B cell (primary cell): ENCODE data around the gene DPEP2NB. TPM values are rescaled to one million over a fixed set of nuclear protein-coding genes. Genes with fewer than 3 reads are reported as not detected.

ENCODE experiments used
- ATAC-seq: fragments of 200-7000 bp; cut with Tn5 transposase; one replicate; pipeline ENCODE4 v1.10.0; 2021; ENCODE audit warnings: low read depth, mild to moderate bottlenecking, moderate number of reproducible peaks, moderate library complexity
- CTCF ChIA-PET: fragments of 350-600 bp; sonication (Branson Sonifier 250); formaldehyde crosslinking; loops from one replicate; lab custom pipeline; 2021; ENCODE audit warnings: antibody characterized with exemption, inconsistent platforms; lab: Charles Lee
- POLR2A ChIA-PET: fragments of 350-600 bp; sonication (Branson Sonifier 250); formaldehyde crosslinking; loops from one replicate; lab custom pipeline; 2021; ENCODE audit warnings: antibody characterized with exemption; lab: Charles Lee
- DNase-seq: peaks from one replicate; pipeline ENCODE4 v3.0.0; 2013
- H2AFZ ChIP-seq: 2 replicates; pipeline ENCODE4 v1.6.1; 2012; ENCODE audit warnings: mild to moderate bottlenecking, low read depth, low read length; ENCODE audit not compliant: insufficient read depth, poor library complexity, severe bottlenecking
- H3K27ac ChIP-seq, 2 donors: 1 replicate in 1 of 2; 2 replicates in 1 of 2; pipeline ENCODE4 v1.5.1; 2012 to 2013; ENCODE audit warnings: low read length in 2 of 2, mild to moderate bottlenecking in 2 of 2, moderate library complexity in 1 of 2
- H3K27me3 ChIP-seq, 4 experiments: fragments of 200-600 bp in 1 of 4; sonication (generic) in 1 of 4; replicated peaks in 1 of 4; 1 replicate in 2 of 4; 2 replicates in 2 of 4; pipeline versions ENCODE4 v1.6.1 to v1.7.0; 2013 to 2016; ENCODE audit warnings: low read length in 3 of 4, mild to moderate bottlenecking in 2 of 4, mixed read lengths in 1 of 4, moderate library complexity in 1 of 4; ENCODE audit not compliant: insufficient read depth in 4 of 4, control insufficient read depth in 3 of 4; ENCODE audit errors: control extremely low read depth in 1 of 4
- H3K36me3 ChIP-seq, 2 experiments: replicated peaks in 1 of 2; 1 replicate in 1 of 2; 2 replicates in 1 of 2; pipeline versions ENCODE4 v1.6.1 to v1.7.1; 2013; ENCODE audit warnings: low read length in 1 of 2; ENCODE audit not compliant: insufficient read depth in 2 of 2, control insufficient read depth in 1 of 2; ENCODE audit errors: control extremely low read depth in 1 of 2, extremely low read depth in 1 of 2
- H3K4me1 ChIP-seq, 2 donors: fragments of 200-600 bp in 1 of 2; sonication (generic) in 1 of 2; 1 replicate in 1 of 2; 2 replicates in 1 of 2; pipeline versions ENCODE4 v1.5.1 to v1.6.1; 2013 to 2017; ENCODE audit warnings: low read length in 2 of 2; ENCODE audit not compliant: control insufficient read depth in 2 of 2, insufficient read depth in 2 of 2
- H3K4me2 ChIP-seq: replicated peaks from 2 replicates; pipeline ENCODE3; 2012; ENCODE audit warnings: mild to moderate bottlenecking, low read depth, low read length; ENCODE audit not compliant: poor library complexity, severe bottlenecking
- H3K4me3 ChIP-seq, 5 experiments: fragments of 200-600 bp in 1 of 5; sonication (generic) in 1 of 5; 1 replicate in 3 of 5; 2 replicates in 2 of 5; pipeline versions ENCODE4 v1.5.1 to v1.7.0; 2011 to 2016; ENCODE audit warnings: low read length in 4 of 5, mild to moderate bottlenecking in 4 of 5, low read depth in 2 of 5, control low read depth in 1 of 5, moderate library complexity in 1 of 5; ENCODE audit not compliant: insufficient read depth in 1 of 5; ENCODE audit errors: control extremely low read depth in 1 of 5, extremely low read depth in 1 of 5
- H3K79me2 ChIP-seq: fragments of 200-600 bp; sonication (generic); one replicate; pipeline ENCODE4 v1.6.0; 2016; ENCODE audit warnings: low read length; ENCODE audit not compliant: control insufficient read depth, insufficient read depth
- H3K9ac ChIP-seq: fragments of 200-600 bp; sonication (generic); 2 replicates; pipeline ENCODE4 v1.6.1; 2017; ENCODE audit warnings: mild to moderate bottlenecking, low read length, moderate library complexity
- H3K9me3 ChIP-seq, 3 donors: one replicate each; pipeline versions ENCODE4 v1.6.1 to v1.7.1; 2013; ENCODE audit warnings: low read length in 2 of 3; ENCODE audit not compliant: control insufficient read depth in 2 of 3, insufficient read depth in 1 of 3; ENCODE audit errors: control extremely low read depth in 1 of 3
- H4K20me1 ChIP-seq: 2 replicates; pipeline ENCODE4 v1.6.0; 2012; ENCODE audit warnings: mild to moderate bottlenecking, low read length; ENCODE audit not compliant: insufficient read depth, control insufficient read depth, poor library complexity, severe bottlenecking
- H3K27ac Mint-ChIP-seq: one replicate; pipeline ENCODE4 v1.8.0; 2021; ENCODE audit warnings: mixed read lengths
- H3K27me3 Mint-ChIP-seq: one replicate; pipeline ENCODE4 v1.8.0; 2021; ENCODE audit warnings: mixed read lengths
- H3K4me1 Mint-ChIP-seq: one replicate; pipeline ENCODE4 v1.8.0; 2021; ENCODE audit warnings: mixed read lengths
- H3K4me3 Mint-ChIP-seq: one replicate; pipeline ENCODE4 v1.8.0; 2021; ENCODE audit warnings: mixed read lengths
- H3K9me3 Mint-ChIP-seq: one replicate; pipeline ENCODE4 v1.8.0; 2022; ENCODE audit warnings: mixed read lengths; ENCODE audit not compliant: insufficient read depth
- EZH2 ChIP-seq: IDR thresholded peaks from 2 replicates; pipeline ENCODE4 v1.6.1; 2012; ENCODE audit warnings: borderline replicate concordance, low read depth, mild to moderate bottlenecking, moderate library complexity, low read length; ENCODE audit not compliant: insufficient read depth, poor library complexity, severe bottlenecking
- WGBS: methylation state at CpG from one replicate; pipeline ENCODE4 v1.1.5; 2013; ENCODE audit warnings: missing lambda C conversion rate; ENCODE audit not compliant: insufficient coverage; 5-methylcytosine and 5-hydroxymethylcytosine counted together
- intact Hi-C: fragments of 100-400 bp; cut with micrococcal nuclease; formaldehyde crosslinking; loops from one replicate; pipeline ENCODE4 v1.10.0; 2022
- polyA plus RNA-seq: library from polyadenylated mRNA; depleted of rRNA; stranded (reverse); fragments of >200 nt; gene quantifications from 2 replicates; pipeline ENCODE4 v1.2.3, GENCODE V29; 2012
- total RNA-seq, 2 donors: library from RNA; stranded (reverse); fragments of 120-200 nt in 1 of 2; gene quantifications; 1 replicate in 1 of 2; 2 replicates in 1 of 2; pipeline versions ENCODE4 v1.2.3 to v1.2.4, GENCODE V29; 2013 to 2022
- TF ChIP-seq, protein P1 (sequence below): fragments of 200-600 bp; IDR thresholded peaks from one replicate; pipeline ENCODE4 v1.8.0; 2022; ENCODE audit warnings: antibody characterized with exemption, mild to moderate bottlenecking

Gene DPEP2NB
- total and polyA plus RNA-seq, 2 donors (not counting 1 experiment from before 2014, with no cell fraction given) = not detected

DNA sequence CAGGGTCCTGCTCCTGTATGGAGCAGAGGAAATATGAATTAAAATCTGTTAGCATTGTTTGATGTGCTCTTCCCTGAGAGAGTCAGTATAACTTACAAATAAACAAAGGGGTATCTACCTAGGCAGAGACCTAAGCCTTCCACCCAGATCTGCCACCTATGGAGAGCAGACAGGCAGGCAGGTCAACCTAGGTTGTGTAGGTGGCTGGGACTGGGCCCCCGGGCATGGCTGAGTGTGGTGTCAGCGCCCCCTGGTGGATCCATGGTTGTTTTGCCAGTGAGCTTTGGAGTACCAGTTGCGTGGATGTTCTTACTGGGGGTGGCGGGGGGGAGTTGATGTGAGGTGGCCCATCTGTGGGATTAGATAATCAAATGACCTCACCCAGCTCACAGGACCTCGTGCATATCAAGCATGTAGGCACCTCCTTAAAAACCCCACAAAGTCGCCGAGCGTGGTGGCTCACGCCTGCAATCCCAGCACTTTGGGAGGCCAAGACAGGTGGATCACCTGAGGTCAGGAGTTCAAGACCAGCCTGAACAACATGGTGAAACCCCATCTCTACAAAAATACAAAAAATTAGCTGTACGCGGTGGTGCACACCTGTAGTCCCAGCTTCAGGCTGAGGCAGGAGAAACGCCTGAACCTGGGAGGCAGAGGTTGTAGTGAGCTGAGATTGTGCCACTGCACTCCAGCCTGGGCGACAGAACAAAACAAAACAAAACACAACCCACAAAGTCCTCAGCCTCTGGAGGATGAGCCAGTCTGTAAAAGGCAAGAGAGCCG, 25.0 kb upstream of the DPEP2NB start:
- H2AFZ ChIP-seq = no peak overlapping the region
- H3K4me1 Mint-ChIP-seq = peaks cover 51% of the 10 kb centered on the region
- H3K4me2 ChIP-seq = peak overlapping the region; percentile 78
- peak overlapping the region in 4 of 5 experiments; percentile 34 to 79 (median 52) for H3K4me3 ChIP-seq
- H3K27ac ChIP-seq = peak overlapping the region; percentile 14 to 82
- H3K4me1 ChIP-seq = peaks cover 46 to 56% of the 10 kb centered on the region in 2 donors
- H3K27ac Mint-ChIP-seq = peak overlapping the region; percentile 94
- no peaks in the 10 kb centered on the region for H3K9me3 ChIP-seq
- no peak for TF ChIP-seq EZH2
- TF ChIP-seq, protein P1, sequence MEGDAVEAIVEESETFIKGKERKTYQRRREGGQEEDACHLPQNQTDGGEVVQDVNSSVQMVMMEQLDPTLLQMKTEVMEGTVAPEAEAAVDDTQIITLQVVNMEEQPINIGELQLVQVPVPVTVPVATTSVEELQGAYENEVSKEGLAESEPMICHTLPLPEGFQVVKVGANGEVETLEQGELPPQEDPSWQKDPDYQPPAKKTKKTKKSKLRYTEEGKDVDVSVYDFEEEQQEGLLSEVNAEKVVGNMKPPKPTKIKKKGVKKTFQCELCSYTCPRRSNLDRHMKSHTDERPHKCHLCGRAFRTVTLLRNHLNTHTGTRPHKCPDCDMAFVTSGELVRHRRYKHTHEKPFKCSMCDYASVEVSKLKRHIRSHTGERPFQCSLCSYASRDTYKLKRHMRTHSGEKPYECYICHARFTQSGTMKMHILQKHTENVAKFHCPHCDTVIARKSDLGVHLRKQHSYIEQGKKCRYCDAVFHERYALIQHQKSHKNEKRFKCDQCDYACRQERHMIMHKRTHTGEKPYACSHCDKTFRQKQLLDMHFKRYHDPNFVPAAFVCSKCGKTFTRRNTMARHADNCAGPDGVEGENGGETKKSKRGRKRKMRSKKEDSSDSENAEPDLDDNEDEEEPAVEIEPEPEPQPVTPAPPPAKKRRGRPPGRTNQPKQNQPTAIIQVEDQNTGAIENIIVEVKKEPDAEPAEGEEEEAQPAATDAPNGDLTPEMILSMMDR = peak; percentile 84
- H3K27me3 ChIP-seq = no peaks in the 10 kb centered on the region
- peak; percentile 82 for ATAC-seq
- peaks cover 90% of the 10 kb centered on the region for H3K79me2 ChIP-seq
- H3K36me3 ChIP-seq = peaks cover 4 to 27% of the 10 kb centered on the region in 2 experiments
- intact Hi-C loops = loop anchor here (1.0 kb wide), 6 partner anchors 47 to 368 kb away; partner anchors contain the start of gene SLC12A4
- ChIA-PET CTCF (interaction anchor here (0.5 to 9.9 kb wide), 52 partner anchors 9 to 560 kb away, joined by 3 to 320 read pairs (median 4); partner anchors contain the start of genes ATP6V0D1, DDX28, DPEP2 and DPEP2NB), POLR2A (interaction anchor here (0.5 to 4.0 kb wide), 14 partner anchors 19 to 556 kb away, joined by 3 to 23 read pairs (median 5); partner anchors contain the start of genes NRN1L and PSMB10)
- peaks cover 53% of the 10 kb centered on the region for H4K20me1 ChIP-seq
- no peaks in the 10 kb centered on the region for H3K9me3 Mint-ChIP-seq
- WGBS = 65% methylated on average over 6 of the region's 14 CpGs
- peak; percentile 90 for DNase-seq
- H3K4me3 Mint-ChIP-seq = peak overlapping the region; percentile 85
- peak overlapping the region; percentile 61 for H3K9ac ChIP-seq
- no peaks in the 10 kb centered on the region for H3K27me3 Mint-ChIP-seq
